Panc1 (cell line): ENCODE measurements around the gene ARL13B. TPM values are rescaled to one million over a fixed set of nuclear protein-coding genes. Genes with fewer than 3 reads are reported as not detected.

Experiments
- ATAC-seq: fragments of 200-7000 bp; cut with Tn5 transposase; 2 replicates; pipeline ENCODE4 v1.9.1; 2020; ENCODE audit warnings: mild to moderate bottlenecking, moderate library complexity
- BruUV-seq: library from RNA; stranded (reverse); fragments of 400-500 nt; replicated peaks from 2 replicates; lab custom pipeline; 2021; lab: Mats Ljungman, UMichigan
- CTCF ChIA-PET: fragments of 300-600 bp; sonication (Branson Sonifier 250); formaldehyde crosslinking; loops from one replicate; lab custom pipeline; 2022; ENCODE audit warnings: antibody characterized with exemption; lab: Charles Lee
- POLR2A ChIA-PET: fragments of 300-600 bp; sonication (Branson Sonifier 250); formaldehyde crosslinking; loops from one replicate; lab custom pipeline; 2022; ENCODE audit warnings: antibody characterized with exemption; lab: Charles Lee
- DNase-seq: peaks from one replicate; pipeline ENCODE4 v3.0.0-alpha.2; 2010; ENCODE audit warnings: low read depth, low spot score
- H3K27ac ChIP-seq: 2 replicates; pipeline ENCODE4 v1.5.1; 2011; ENCODE audit warnings: mild to moderate bottlenecking, low read length, inconsistent platforms
- H3K27me3 ChIP-seq: fragments of 200-500 bp; sonication (Bioruptor generic); 2 replicates; pipeline ENCODE4 v1.6.0; 2014; ENCODE audit warnings: low read length, inconsistent platforms; ENCODE audit not compliant: control insufficient read depth, insufficient read depth
- H3K36me3 ChIP-seq: fragments of 200-500 bp; sonication (Bioruptor generic); 2 replicates; pipeline ENCODE4 v1.5.1; 2014; ENCODE audit warnings: inconsistent platforms, mild to moderate bottlenecking, low read length, moderate library complexity; ENCODE audit not compliant: control insufficient read depth, insufficient read depth
- H3K4me1 ChIP-seq: 2 replicates; pipeline ENCODE4 v1.5.1; 2011; ENCODE audit warnings: inconsistent platforms, mild to moderate bottlenecking, low read length, moderate library complexity; ENCODE audit not compliant: control insufficient read depth, insufficient read depth
- H3K4me3 ChIP-seq, 2 experiments: 2 replicates each; pipeline ENCODE4 v1.5.1; 2011 to 2012; ENCODE audit warnings: low read depth in 2 of 2, low read length in 2 of 2, mild to moderate bottlenecking in 2 of 2, inconsistent platforms in 1 of 2, moderate library complexity in 1 of 2
- H3K9me3 ChIP-seq: fragments of 200-500 bp; sonication (Bioruptor generic); 2 replicates; pipeline ENCODE4 v1.5.1; 2014; ENCODE audit warnings: low read depth, mild to moderate bottlenecking, inconsistent platforms, low read length, moderate library complexity; ENCODE audit not compliant: control insufficient read depth, insufficient read depth
- POLR2AphosphoS5 ChIP-seq: IDR thresholded peaks from 2 replicates; pipeline ENCODE4 v1.6.1; 2012; ENCODE audit warnings: mild to moderate bottlenecking, low read depth, low read length, moderate library complexity
- SIN3A ChIP-seq: IDR thresholded peaks from 2 replicates; pipeline ENCODE4 v1.6.1; 2012; ENCODE audit warnings: low read depth, mild to moderate bottlenecking, low read length, moderate library complexity, borderline replicate concordance; ENCODE audit not compliant: insufficient read depth
- TCF7L2 ChIP-seq: IDR thresholded peaks from 2 replicates; pipeline ENCODE4 v1.6.1; 2011; ENCODE audit warnings: mild to moderate bottlenecking, low read depth, low read length, inconsistent platforms
- in situ Hi-C: cut with HindIII; loops from 2 replicates; pipeline ENCODE4 v1.10.0; 2016; ENCODE audit warnings: low sequenced_read_pairs, low pct_unique_long_range_greater_than_20kb
- intact Hi-C: fragments of 100-400 bp; cut with micrococcal nuclease; formaldehyde crosslinking; loops from one replicate; pipeline ENCODE4 v1.10.0; 2022; ENCODE audit not compliant: unreplicated experiment
- total RNA-seq: library from RNA; stranded (reverse); gene quantifications from one replicate; pipeline ENCODE4 v1.2.1, GENCODE V29; 2021; ENCODE audit not compliant: unreplicated experiment
- TF ChIP-seq, protein P1 (sequence below): fragments of 450-650 bp; IDR thresholded peaks from 2 replicates; pipeline ENCODE4 v1.5.1; 2017; ENCODE audit warnings: mild to moderate bottlenecking
- TF ChIP-seq, protein P2 (sequence below), 2 experiments: IDR thresholded peaks; 2 replicates each; pipeline ENCODE4 v1.6.1; 2011 to 2012; ENCODE audit warnings: low read depth in 2 of 2, control low read depth in 1 of 2, low read length in 1 of 2, mild to moderate bottlenecking in 1 of 2, moderate library complexity in 1 of 2; ENCODE audit not compliant: insufficient read depth in 1 of 2

Gene ARL13B
- total RNA-seq, 1 experiment from 2014 or later, result 26.6 TPM

GRCh38 chr3:94065122-94065521 is 85.2 kb downstream of the ARL13B start:
- intact Hi-C loops (no loop called here), in situ Hi-C loops (no loop called here)
- Histone ChIP-seq H3K4me1 (peaks cover 14% of the 10 kb centered on the region), H3K36me3 (no peaks in the 10 kb centered on the region), H3K9me3 (no peaks in the 10 kb centered on the region), H3K4me3 (no peak overlapping the region), H3K27ac (no peak overlapping the region), H3K27me3 (no peaks in the 10 kb centered on the region)
- no peak for ATAC-seq
- DNase-seq, result no peak
- CTCF ChIA-PET, result no interaction called here
- no peak for TF ChIP-seq SIN3A
- TF ChIP-seq, protein P1, sequence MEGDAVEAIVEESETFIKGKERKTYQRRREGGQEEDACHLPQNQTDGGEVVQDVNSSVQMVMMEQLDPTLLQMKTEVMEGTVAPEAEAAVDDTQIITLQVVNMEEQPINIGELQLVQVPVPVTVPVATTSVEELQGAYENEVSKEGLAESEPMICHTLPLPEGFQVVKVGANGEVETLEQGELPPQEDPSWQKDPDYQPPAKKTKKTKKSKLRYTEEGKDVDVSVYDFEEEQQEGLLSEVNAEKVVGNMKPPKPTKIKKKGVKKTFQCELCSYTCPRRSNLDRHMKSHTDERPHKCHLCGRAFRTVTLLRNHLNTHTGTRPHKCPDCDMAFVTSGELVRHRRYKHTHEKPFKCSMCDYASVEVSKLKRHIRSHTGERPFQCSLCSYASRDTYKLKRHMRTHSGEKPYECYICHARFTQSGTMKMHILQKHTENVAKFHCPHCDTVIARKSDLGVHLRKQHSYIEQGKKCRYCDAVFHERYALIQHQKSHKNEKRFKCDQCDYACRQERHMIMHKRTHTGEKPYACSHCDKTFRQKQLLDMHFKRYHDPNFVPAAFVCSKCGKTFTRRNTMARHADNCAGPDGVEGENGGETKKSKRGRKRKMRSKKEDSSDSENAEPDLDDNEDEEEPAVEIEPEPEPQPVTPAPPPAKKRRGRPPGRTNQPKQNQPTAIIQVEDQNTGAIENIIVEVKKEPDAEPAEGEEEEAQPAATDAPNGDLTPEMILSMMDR, result no peak
- no peak for TF ChIP-seq POLR2AphosphoS5
- no peak for TF ChIP-seq TCF7L2
- TF ChIP-seq, protein P2, sequence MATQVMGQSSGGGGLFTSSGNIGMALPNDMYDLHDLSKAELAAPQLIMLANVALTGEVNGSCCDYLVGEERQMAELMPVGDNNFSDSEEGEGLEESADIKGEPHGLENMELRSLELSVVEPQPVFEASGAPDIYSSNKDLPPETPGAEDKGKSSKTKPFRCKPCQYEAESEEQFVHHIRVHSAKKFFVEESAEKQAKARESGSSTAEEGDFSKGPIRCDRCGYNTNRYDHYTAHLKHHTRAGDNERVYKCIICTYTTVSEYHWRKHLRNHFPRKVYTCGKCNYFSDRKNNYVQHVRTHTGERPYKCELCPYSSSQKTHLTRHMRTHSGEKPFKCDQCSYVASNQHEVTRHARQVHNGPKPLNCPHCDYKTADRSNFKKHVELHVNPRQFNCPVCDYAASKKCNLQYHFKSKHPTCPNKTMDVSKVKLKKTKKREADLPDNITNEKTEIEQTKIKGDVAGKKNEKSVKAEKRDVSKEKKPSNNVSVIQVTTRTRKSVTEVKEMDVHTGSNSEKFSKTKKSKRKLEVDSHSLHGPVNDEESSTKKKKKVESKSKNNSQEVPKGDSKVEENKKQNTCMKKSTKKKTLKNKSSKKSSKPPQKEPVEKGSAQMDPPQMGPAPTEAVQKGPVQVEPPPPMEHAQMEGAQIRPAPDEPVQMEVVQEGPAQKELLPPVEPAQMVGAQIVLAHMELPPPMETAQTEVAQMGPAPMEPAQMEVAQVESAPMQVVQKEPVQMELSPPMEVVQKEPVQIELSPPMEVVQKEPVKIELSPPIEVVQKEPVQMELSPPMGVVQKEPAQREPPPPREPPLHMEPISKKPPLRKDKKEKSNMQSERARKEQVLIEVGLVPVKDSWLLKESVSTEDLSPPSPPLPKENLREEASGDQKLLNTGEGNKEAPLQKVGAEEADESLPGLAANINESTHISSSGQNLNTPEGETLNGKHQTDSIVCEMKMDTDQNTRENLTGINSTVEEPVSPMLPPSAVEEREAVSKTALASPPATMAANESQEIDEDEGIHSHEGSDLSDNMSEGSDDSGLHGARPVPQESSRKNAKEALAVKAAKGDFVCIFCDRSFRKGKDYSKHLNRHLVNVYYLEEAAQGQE (IDR thresholded peaks at IDR 0.05; ENCODE audit: insufficient read depth in 1 of 2, low read depth in 2 of 2, low read length in 1 of 2), result no peak
- POLR2A ChIA-PET, result interaction anchor here (0.6 kb wide), 1 partner anchor 63 kb away, joined by 3 read pairs; no protein-coding TSS in a partner anchor
- no TSS peak for BruUV-seq

GRCh38 chr3:94065819-94066480 is 86.0 kb downstream of the ARL13B start:
- POLR2A ChIA-PET, result interaction anchor here (0.6 kb wide), 1 partner anchor 63 kb away, joined by 3 read pairs; no protein-coding TSS in a partner anchor
- BruUV-seq, result no TSS peak

More at GRCh38 chr3:94065819-94066480, 86.0 kb downstream of the ARL13B start:
- H3K9me3 ChIP-seq, result no peaks in the 10 kb centered on the region
- H3K27me3 ChIP-seq, result no peaks in the 10 kb centered on the region
- CTCF ChIA-PET, result no interaction called here
- TF ChIP-seq, protein P2 (IDR thresholded peaks at IDR 0.05; ENCODE audit: insufficient read depth in 1 of 2, low read depth in 2 of 2, low read length in 1 of 2), result no peak
- no peak for TF ChIP-seq TCF7L2
- TF ChIP-seq, protein P1, result no peak
- TF ChIP-seq POLR2AphosphoS5, result no peak
- no peak for TF ChIP-seq SIN3A
- in situ Hi-C loops, result no loop called here
- ATAC-seq, result no peak
- no peak overlapping the region for H3K27ac ChIP-seq
- intact Hi-C loops, result no loop called here
- H3K4me1 ChIP-seq, result peaks cover 14% of the 10 kb centered on the region
- H3K36me3 ChIP-seq, result no peaks in the 10 kb centered on the region
- no peak for DNase-seq
- no peak overlapping the region for H3K4me3 ChIP-seq
